Spleen (tissue), 7 donors: ENCODE measurements around the gene ZSCAN21.

Experiments used
- CTCF ChIP-seq, 11 experiments: fragments of 200-600 bp in 7 of 11; fragments of 450-650 bp in 4 of 11; sonication (generic) in 4 of 11; IDR thresholded peaks in 8 of 11; conservative IDR thresholded peaks in 3 of 11; 1 replicate in 7 of 11; 2 replicates in 4 of 11; pipeline versions ENCODE4 v1.4.0 to v1.8.0; 2016 to 2021; ENCODE audit warnings: antibody characterized with exemption in 11 of 11, inconsistent platforms in 4 of 11, mild to moderate bottlenecking in 1 of 11
- POLR2A ChIP-seq, 3 donors: fragments of 450-650 bp; IDR thresholded peaks; one replicate each; pipeline ENCODE4 v1.5.1; 2017; ENCODE audit warnings: antibody characterized with exemption in 3 of 3, mild to moderate bottlenecking in 1 of 3
- POLR2AphosphoS5 ChIP-seq, 3 donors: sonication (generic); formaldehyde crosslinking; IDR thresholded peaks; one replicate each; pipeline ENCODE4 v1.5.1; 2017; ENCODE audit warnings: antibody characterized with exemption in 3 of 3
- donor health status: DM: no; HTN: no; CAD: no; lungs with moderate emphysema.
- donor health status: DM: no; HTN: no; CAD: no.
- donor health status: DM: no; HTN: no; CAD: no.

- no peak for TF ChIP-seq CTCF (IDR thresholded peaks at IDR 0.05 in 8 of 11, conservative IDR thresholded peaks at IDR 0.05 in 3 of 11)
- no peak for TF ChIP-seq POLR2A (IDR thresholded peaks at IDR 0.05)
- no peak for TF ChIP-seq POLR2AphosphoS5 (IDR thresholded peaks at IDR 0.05)
These were observed 38.6 kb downstream of the ZSCAN21 start for GRCh38 chr7:100088095-100088620.
